ENCODE measurements around the gene FAM118B.
A peak's percentile ranks its signal among the peaks of the same experiment; 100 is the strongest.

FAM118B gene

GRCh38 chr11:126214841-126215240 is 3.3 kb downstream of the FAM118B start:
- TF ChIP-seq CTCF (IDR thresholded peaks at IDR 0.05): no peak
- peaks cover 35 to 38% of the 10 kb centered on the region in 2 experiments for H3K4me1 ChIP-seq (ENCODE audit: control insufficient read depth in 1 of 2, insufficient read depth in 1 of 2, low read depth in 1 of 2, low read length in 1 of 2)
- no peaks in the 10 kb centered on the region for H3K36me3 ChIP-seq
- no peak overlapping the region for H3K4me3 ChIP-seq (ENCODE audit: low read depth in 1 of 2, low read length in 1 of 2)
- no peaks in the 10 kb centered on the region for H3K27me3 ChIP-seq
- peak overlapping the region; percentile 16 for H3K27ac ChIP-seq
- H3K9me3 ChIP-seq: no peaks in the 10 kb centered on the region

- no peak for TF ChIP-seq CTCF (IDR thresholded peaks at IDR 0.05)
- H3K27ac ChIP-seq: no peak overlapping the region
- H3K4me3 ChIP-seq (ENCODE audit: low read depth in 1 of 2, low read length in 1 of 2): no peak overlapping the region
- no peaks in the 10 kb centered on the region for H3K36me3 ChIP-seq
- no peaks in the 10 kb centered on the region for H3K27me3 ChIP-seq
- H3K9me3 ChIP-seq: no peaks in the 10 kb centered on the region
- peaks cover 28 to 30% of the 10 kb centered on the region in 2 experiments for H3K4me1 ChIP-seq (ENCODE audit: control insufficient read depth in 1 of 2, insufficient read depth in 1 of 2, low read depth in 1 of 2, low read length in 1 of 2)
Measured at GRCh38 chr11:126216526-126217305, 5.1 kb downstream of the FAM118B start.

- H3K4me1 ChIP-seq (ENCODE audit: control insufficient read depth in 1 of 2, insufficient read depth in 1 of 2, low read depth in 1 of 2, low read length in 1 of 2): peaks cover 20 to 22% of the 10 kb centered on the region in 2 experiments
- no peak overlapping the region for H3K4me3 ChIP-seq (ENCODE audit: low read depth in 1 of 2, low read length in 1 of 2)
- H3K36me3 ChIP-seq: no peaks in the 10 kb centered on the region
- TF ChIP-seq CTCF (IDR thresholded peaks at IDR 0.05): no peak
- H3K27ac ChIP-seq: no peak overlapping the region
- H3K9me3 ChIP-seq: no peaks in the 10 kb centered on the region
- H3K27me3 ChIP-seq: no peaks in the 10 kb centered on the region
Measured at GRCh38 chr11:126217491-126217890, 5.9 kb downstream of the FAM118B start.

GRCh38 chr11:126219547-126219946 is 8.0 kb downstream of the FAM118B start:
- H3K36me3 ChIP-seq: no peaks in the 10 kb centered on the region
- H3K4me3 ChIP-seq (ENCODE audit: low read depth in 1 of 2, low read length in 1 of 2): no peak overlapping the region
- no peak overlapping the region for H3K27ac ChIP-seq
- H3K4me1 ChIP-seq (ENCODE audit: control insufficient read depth in 1 of 2, insufficient read depth in 1 of 2, low read depth in 1 of 2, low read length in 1 of 2): peaks cover 12 to 14% of the 10 kb centered on the region in 2 experiments
- TF ChIP-seq CTCF (IDR thresholded peaks at IDR 0.05): no peak
- H3K27me3 ChIP-seq: no peaks in the 10 kb centered on the region
- no peaks in the 10 kb centered on the region for H3K9me3 ChIP-seq

GRCh38 chr11:126224647-126225294 is 13.2 kb downstream of the FAM118B start:
- Histone ChIP-seq H3K27ac (peak overlapping the region; percentile 74), H3K36me3 (peaks cover 1% of the 10 kb centered on the region), H3K9me3 (peaks cover 5% of the 10 kb centered on the region), H3K4me1 (ENCODE audit: control insufficient read depth in 1 of 2, insufficient read depth in 1 of 2, low read depth in 1 of 2, low read length in 1 of 2) (no peaks in the 10 kb centered on the region), H3K27me3 (no peaks in the 10 kb centered on the region), H3K4me3 (ENCODE audit: low read depth in 1 of 2, low read length in 1 of 2) (no peak overlapping the region)
- TF ChIP-seq CTCF (IDR thresholded peaks at IDR 0.05): no peak
